ENCODE results near the gene CELF4.

DNA sequence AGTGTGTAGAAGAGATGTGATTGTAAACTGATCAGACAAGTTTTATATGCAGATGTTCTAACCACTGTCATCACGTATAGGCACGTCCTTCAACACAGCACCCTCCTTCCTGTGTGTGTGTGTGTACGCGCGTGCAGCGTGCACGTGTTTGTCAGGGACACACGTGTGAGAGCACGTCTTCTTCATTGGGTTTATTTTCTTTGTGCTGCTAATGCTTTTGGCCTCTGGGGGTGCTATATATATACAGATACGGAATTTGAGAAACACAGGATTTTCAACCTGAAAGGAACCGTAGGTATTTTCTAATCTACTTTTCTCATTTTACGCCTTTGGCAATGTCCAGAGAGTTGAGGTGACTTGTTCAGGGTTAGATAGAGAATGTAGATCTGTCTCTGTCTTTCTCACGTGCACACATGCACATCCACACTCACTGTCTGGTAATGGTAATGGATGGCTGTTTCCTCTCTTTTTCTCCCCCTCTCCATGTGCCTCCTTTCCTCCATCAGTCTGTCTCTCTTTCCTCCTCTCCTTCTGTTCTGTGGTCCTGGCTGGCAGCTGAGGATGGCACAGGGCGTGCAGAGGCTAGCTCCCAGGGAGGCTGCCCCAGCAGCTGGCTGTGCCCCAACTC is 13.4 kb upstream of the CELF4 start:
- TF ChIP-seq, protein P1, sequence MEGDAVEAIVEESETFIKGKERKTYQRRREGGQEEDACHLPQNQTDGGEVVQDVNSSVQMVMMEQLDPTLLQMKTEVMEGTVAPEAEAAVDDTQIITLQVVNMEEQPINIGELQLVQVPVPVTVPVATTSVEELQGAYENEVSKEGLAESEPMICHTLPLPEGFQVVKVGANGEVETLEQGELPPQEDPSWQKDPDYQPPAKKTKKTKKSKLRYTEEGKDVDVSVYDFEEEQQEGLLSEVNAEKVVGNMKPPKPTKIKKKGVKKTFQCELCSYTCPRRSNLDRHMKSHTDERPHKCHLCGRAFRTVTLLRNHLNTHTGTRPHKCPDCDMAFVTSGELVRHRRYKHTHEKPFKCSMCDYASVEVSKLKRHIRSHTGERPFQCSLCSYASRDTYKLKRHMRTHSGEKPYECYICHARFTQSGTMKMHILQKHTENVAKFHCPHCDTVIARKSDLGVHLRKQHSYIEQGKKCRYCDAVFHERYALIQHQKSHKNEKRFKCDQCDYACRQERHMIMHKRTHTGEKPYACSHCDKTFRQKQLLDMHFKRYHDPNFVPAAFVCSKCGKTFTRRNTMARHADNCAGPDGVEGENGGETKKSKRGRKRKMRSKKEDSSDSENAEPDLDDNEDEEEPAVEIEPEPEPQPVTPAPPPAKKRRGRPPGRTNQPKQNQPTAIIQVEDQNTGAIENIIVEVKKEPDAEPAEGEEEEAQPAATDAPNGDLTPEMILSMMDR (IDR thresholded peaks at IDR 0.05), result peak in 1 of 4 experiments; percentile 27
- TF ChIP-seq POLR2A (IDR thresholded peaks at IDR 0.05) (no peak), POLR2AphosphoS5 (IDR thresholded peaks at IDR 0.05) (no peak), EP300 (IDR thresholded peaks at IDR 0.05) (no peak)
